Mesodermal cell (in vitro differentiated cells): ENCODE measurements around the gene CLK1.

Source experiments
- H3K27ac ChIP-seq: 2 replicates; pipeline ENCODE4 v1.7.0; 2013; ENCODE audit warnings: mild to moderate bottlenecking, low read depth, low read length, moderate library complexity; ENCODE audit not compliant: severe bottlenecking
- H3K36me3 ChIP-seq: 2 replicates; pipeline ENCODE4 v1.7.1; 2013; ENCODE audit warnings: mild to moderate bottlenecking, low read length, moderate library complexity; ENCODE audit not compliant: control insufficient read depth, insufficient read depth
- H3K4me1 ChIP-seq: one replicate; pipeline ENCODE4 v1.7.1; 2013; ENCODE audit warnings: mild to moderate bottlenecking, low read length; ENCODE audit not compliant: insufficient read depth, control insufficient read depth, poor library complexity, severe bottlenecking
- H3K4me3 ChIP-seq: 2 replicates; pipeline ENCODE4 v1.7.0; 2013; ENCODE audit warnings: low read length, control low read depth, mild to moderate bottlenecking; ENCODE audit not compliant: insufficient read depth, poor library complexity, severe bottlenecking; ENCODE audit errors: extremely low read depth
- H3K9me3 ChIP-seq: 2 replicates; pipeline ENCODE4 v1.7.1; 2013; ENCODE audit warnings: mild to moderate bottlenecking, low read length, moderate library complexity; ENCODE audit not compliant: control insufficient read depth
- WGBS, 2 experiments: methylation state at CpG; one replicate each; pipeline ENCODE4 v1.1.5; 2013; ENCODE audit warnings: missing lambda C conversion rate in 2 of 2; ENCODE audit not compliant: insufficient coverage in 2 of 2; 5-methylcytosine and 5-hydroxymethylcytosine counted together

CLK1 gene

GRCh38 chr2:200851398-200852248 is 12.8 kb downstream of the CLK1 start:
- peaks cover 57% of the 10 kb centered on the region for H3K36me3 ChIP-seq
- H3K27ac ChIP-seq = no peak overlapping the region
- 93 to 98% methylated on average over 4 to 6 of the region's 6 CpGs for WGBS, 2 experiments

GRCh38 chr2:200850512-200851256 is 13.8 kb downstream of the CLK1 start:
- 95% methylated on average over 11 to 13 of the region's 14 CpGs for WGBS, 2 experiments
- Histone ChIP-seq H3K4me3 (no peak overlapping the region), H3K27ac (no peak overlapping the region), H3K36me3 (peaks cover 47% of the 10 kb centered on the region), H3K9me3 (no peaks in the 10 kb centered on the region), H3K4me1 (no peaks in the 10 kb centered on the region)

More at GRCh38 chr2:200851398-200852248, 12.8 kb downstream of the CLK1 start:
- H3K4me3 ChIP-seq = no peak overlapping the region
- H3K4me1 ChIP-seq = no peaks in the 10 kb centered on the region
- no peaks in the 10 kb centered on the region for H3K9me3 ChIP-seq

- Histone ChIP-seq H3K4me3 (no peak overlapping the region), H3K4me1 (no peaks in the 10 kb centered on the region), H3K27ac (no peak overlapping the region), H3K36me3 (peaks cover 21% of the 10 kb centered on the region), H3K9me3 (no peaks in the 10 kb centered on the region)
- WGBS, 2 experiments = 67 to 79% methylated on average over 1 to 3 of the region's 4 CpGs
These were observed 16.5 kb downstream of the CLK1 start for GRCh38 chr2:200847939-200848338.

- no peak overlapping the region for H3K27ac ChIP-seq
- no peaks in the 10 kb centered on the region for H3K9me3 ChIP-seq
- no peak overlapping the region for H3K4me3 ChIP-seq
- no peaks in the 10 kb centered on the region for H3K4me1 ChIP-seq
- H3K36me3 ChIP-seq = peaks cover 14% of the 10 kb centered on the region
These were observed 17.2 kb downstream of the CLK1 start for GRCh38 chr2:200847269-200847668.

GRCh38 chr2:200845669-200846325 is 18.7 kb downstream of the CLK1 start:
- Histone ChIP-seq H3K36me3 (no peaks in the 10 kb centered on the region), H3K4me1 (no peaks in the 10 kb centered on the region), H3K27ac (no peak overlapping the region), H3K4me3 (no peak overlapping the region), H3K9me3 (no peaks in the 10 kb centered on the region)
- 88 to 93% methylated on average over 7 to 8 of the region's 10 CpGs for WGBS, 2 experiments

- no peak overlapping the region for H3K4me3 ChIP-seq
- H3K4me1 ChIP-seq = no peaks in the 10 kb centered on the region
- 89 to 98% methylated on average over 4 to 5 of the region's 5 CpGs for WGBS, 2 experiments
- no peak overlapping the region for H3K27ac ChIP-seq
- H3K9me3 ChIP-seq = no peaks in the 10 kb centered on the region
- H3K36me3 ChIP-seq = no peaks in the 10 kb centered on the region
These were observed 19.3 kb downstream of the CLK1 start for GRCh38 chr2:200845194-200845593.

- H3K4me1 ChIP-seq = no peaks in the 10 kb centered on the region
- H3K27ac ChIP-seq = no peak overlapping the region
- H3K9me3 ChIP-seq = no peaks in the 10 kb centered on the region
- H3K36me3 ChIP-seq = no peaks in the 10 kb centered on the region
- H3K4me3 ChIP-seq = no peak overlapping the region
- 92 to 94% methylated on average over 21 to 24 of the region's 24 CpGs for WGBS, 2 experiments
These were observed 20.2 kb downstream of the CLK1 start for GRCh38 chr2:200843993-200844948.

GRCh38 chr2:200839513-200839912 is 24.9 kb downstream of the CLK1 start:
- Histone ChIP-seq H3K9me3 (peaks cover 6% of the 10 kb centered on the region), H3K27ac (no peak overlapping the region), H3K4me3 (no peak overlapping the region), H3K36me3 (no peaks in the 10 kb centered on the region), H3K4me1 (no peaks in the 10 kb centered on the region)
- 81 to 100% methylated on average over 2 to 3 of the region's 3 CpGs for WGBS, 2 experiments

GRCh38 chr2:200834701-200835100 is 29.8 kb downstream of the CLK1 start:
- Histone ChIP-seq H3K36me3 (no peaks in the 10 kb centered on the region), H3K4me3 (no peak overlapping the region), H3K9me3 (peaks cover 6% of the 10 kb centered on the region), H3K27ac (no peak overlapping the region), H3K4me1 (no peaks in the 10 kb centered on the region)
- 90 to 97% methylated on average over 3 to 4 of the region's 4 CpGs for WGBS, 2 experiments

GRCh38 chr2:200829258-200829655 is 35.2 kb downstream of the CLK1 start:
- Histone ChIP-seq H3K4me1 (no peaks in the 10 kb centered on the region), H3K4me3 (no peak overlapping the region), H3K36me3 (peaks cover 8% of the 10 kb centered on the region), H3K9me3 (no peaks in the 10 kb centered on the region), H3K27ac (no peak overlapping the region)
- 90 to 100% methylated on average over 2 of the region's 2 CpGs for WGBS, 2 experiments
